ENCODE data around the gene TTLL6.

Gene TTLL6

GRCh38 chr17:48746916-48747444, 70.0 kb downstream of the TTLL6 start:
- no peak overlapping the region for H3K27ac ChIP-seq

DNA sequence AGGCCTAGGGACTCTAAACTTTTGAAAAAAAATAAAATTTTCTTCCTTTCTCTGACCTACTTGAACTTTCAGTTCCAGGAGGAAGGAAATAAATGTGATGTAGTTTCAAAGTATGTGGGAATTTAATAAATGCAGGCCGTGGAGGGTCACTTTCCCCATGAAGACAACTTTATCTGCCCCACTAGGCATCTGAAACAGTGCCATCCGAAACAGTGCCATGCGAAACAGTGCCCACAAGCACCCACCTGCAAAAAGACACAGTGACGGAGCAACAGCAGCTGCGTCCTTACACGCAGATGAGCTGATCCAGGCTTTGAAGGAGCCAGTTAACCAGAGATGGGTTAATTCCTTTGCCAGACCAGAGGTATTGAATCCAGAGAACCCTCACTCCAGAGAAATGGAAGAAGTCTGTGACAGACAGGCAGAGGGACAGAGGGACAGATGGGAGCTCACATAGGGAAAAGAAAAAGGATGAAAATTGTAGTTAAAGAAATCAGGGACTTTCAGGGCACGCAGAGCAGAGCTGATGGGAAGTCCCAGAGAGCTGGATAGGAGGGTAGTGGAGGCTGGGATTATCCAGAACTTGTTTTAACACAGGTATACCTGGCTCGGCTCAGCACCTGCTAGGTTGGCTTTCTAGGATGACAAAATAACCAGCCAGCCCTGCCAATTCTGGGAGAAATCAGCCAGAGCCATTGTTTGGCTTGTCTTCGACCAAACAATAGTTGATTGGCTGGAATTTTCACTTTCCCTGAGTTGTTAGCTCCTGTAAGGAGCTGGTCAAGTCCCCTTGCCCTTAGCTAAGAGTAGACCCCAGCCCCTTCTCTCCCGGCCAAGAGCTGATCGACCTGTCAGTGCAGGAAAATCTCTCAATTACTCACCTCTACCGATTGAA, 71.4 kb downstream of the TTLL6 start:
- no peaks in the 10 kb centered on the region for H3K4me1 ChIP-seq
- H3K36me3 ChIP-seq = no peaks in the 10 kb centered on the region
- no peak overlapping the region for H3K27ac ChIP-seq
- H4K20me1 ChIP-seq = peaks cover 92% of the 10 kb centered on the region
- no peak overlapping the region for H3K4me3 ChIP-seq
- no peak overlapping the region for H3K9ac ChIP-seq
- H3K4me2 ChIP-seq = no peak overlapping the region
- TF ChIP-seq Cebpa-rat (IDR thresholded peaks at IDR 0.05) = no peak
- H3K27me3 ChIP-seq = peaks cover 100% of the 10 kb centered on the region
- peaks cover 8% of the 10 kb centered on the region; the same call in 1 of the 2 replicates for H3K9me3 ChIP-seq

More at GRCh38 chr17:48746916-48747444, 70.0 kb downstream of the TTLL6 start:
- Histone ChIP-seq H3K4me1 (no peaks in the 10 kb centered on the region), H3K9ac (no peak overlapping the region), H4K20me1 (peaks cover 97% of the 10 kb centered on the region), H3K36me3 (no peaks in the 10 kb centered on the region), H3K4me3 (no peak overlapping the region), H3K9me3 (no peaks in the 10 kb centered on the region), H3K27me3 (peaks cover 100% of the 10 kb centered on the region), H3K4me2 (no peak overlapping the region)
- no peak for TF ChIP-seq Cebpa-rat (IDR thresholded peaks at IDR 0.05)

DNA sequence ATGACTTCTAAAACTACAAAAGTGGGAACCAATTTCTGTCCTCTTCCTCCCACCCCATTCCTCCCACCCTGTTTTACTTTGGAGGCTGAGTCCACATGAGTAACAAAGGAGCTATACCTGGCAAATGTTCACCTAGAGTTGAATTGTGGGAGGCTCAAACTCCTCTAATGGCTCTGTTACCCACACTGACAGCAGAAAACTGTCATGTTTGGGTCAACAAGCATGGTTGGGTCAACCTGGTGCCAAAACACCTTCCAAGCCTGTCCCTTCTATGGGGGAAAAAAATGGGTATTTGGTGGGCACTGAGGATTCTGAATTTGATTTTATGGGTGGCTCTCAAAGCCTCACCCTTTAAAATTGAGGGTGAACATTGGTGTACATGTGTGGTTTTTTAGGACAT, 76.5 kb downstream of the TTLL6 start:
- H3K4me1 ChIP-seq = no peaks in the 10 kb centered on the region
- peaks cover 100% of the 10 kb centered on the region for H3K27me3 ChIP-seq
- H3K9ac ChIP-seq = no peak overlapping the region
- no peak overlapping the region for H3K4me2 ChIP-seq
- H3K9me3 ChIP-seq = peaks cover 28% of the 10 kb centered on the region; the same call in 1 of the 2 replicates
- TF ChIP-seq Cebpa-rat (IDR thresholded peaks at IDR 0.05) = no peak
- H4K20me1 ChIP-seq = peaks cover 82% of the 10 kb centered on the region
- H3K4me3 ChIP-seq = no peak overlapping the region
- no peak overlapping the region for H3K27ac ChIP-seq
- H3K36me3 ChIP-seq = no peaks in the 10 kb centered on the region

DNA sequence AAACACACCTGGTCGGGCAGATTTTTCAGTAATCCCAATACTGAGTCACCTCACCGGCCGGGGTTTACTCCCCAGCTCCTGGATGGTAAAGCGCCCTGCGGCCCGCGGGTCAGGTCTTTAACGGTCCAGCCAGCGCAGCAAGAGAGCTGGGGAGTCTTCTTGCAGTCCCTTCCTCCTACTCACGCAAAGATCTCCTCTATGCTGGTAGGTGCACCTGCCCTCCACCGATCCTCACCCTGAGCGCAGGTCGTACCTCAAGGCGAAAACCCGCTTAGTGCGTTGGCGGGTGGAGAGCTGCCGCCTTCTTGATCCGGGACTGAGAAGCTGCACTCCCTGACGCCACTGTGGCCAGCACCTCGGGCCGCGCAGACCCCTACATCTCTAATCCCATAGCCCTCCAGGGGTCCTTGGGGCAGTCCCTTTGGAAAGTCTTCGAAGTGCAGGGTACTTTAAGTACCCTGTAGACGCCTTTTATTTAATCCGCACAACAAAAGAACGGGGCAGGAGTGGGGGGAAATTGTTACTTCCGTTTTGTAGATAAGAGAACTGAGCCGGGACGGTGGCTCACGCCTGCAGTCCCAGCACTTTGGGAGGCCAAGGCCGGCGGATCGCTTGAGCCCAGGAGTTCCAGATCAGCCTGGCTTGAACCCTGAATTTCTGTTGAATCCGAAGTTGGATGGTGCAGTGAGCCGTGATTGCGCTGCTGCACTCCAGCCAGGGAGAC, 78.1 kb downstream of the TTLL6 start:
- peaks cover 28% of the 10 kb centered on the region; the same call in 1 of the 2 replicates for H3K9me3 ChIP-seq
- no peak overlapping the region for H3K9ac ChIP-seq
- H4K20me1 ChIP-seq = peaks cover 85% of the 10 kb centered on the region
- H3K27ac ChIP-seq = no peak overlapping the region
- no peak overlapping the region for H3K4me3 ChIP-seq
- H3K4me1 ChIP-seq = no peaks in the 10 kb centered on the region
- no peak overlapping the region for H3K4me2 ChIP-seq
- H3K36me3 ChIP-seq = no peaks in the 10 kb centered on the region
- H3K27me3 ChIP-seq = peaks cover 100% of the 10 kb centered on the region
- no peak for TF ChIP-seq Cebpa-rat (IDR thresholded peaks at IDR 0.05)

DNA sequence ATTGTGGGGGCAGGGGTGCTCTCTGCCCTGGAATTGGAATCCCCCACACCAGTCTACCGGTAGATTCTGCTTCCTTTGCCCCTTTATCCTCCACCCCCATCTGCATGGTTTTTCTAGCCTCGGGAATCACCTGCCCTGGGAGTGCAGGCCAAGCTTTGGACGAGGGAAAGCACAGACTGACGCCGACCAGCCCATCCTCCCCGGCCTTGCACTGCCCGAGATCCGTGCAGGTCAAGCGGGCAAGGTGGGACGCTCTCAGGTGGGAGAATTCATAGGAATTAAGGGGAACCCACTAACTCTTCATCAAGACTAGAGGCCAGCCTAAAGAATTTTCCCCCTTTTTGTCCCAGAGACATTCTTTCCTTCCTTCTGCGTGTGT, 78.6 kb downstream of the TTLL6 start:
- Histone ChIP-seq H3K4me3 (no peak overlapping the region), H3K9me3 (peaks cover 28% of the 10 kb centered on the region; the same call in 1 of the 2 replicates), H3K36me3 (no peaks in the 10 kb centered on the region), H3K27ac (no peak overlapping the region), H3K9ac (no peak overlapping the region), H4K20me1 (peaks cover 85% of the 10 kb centered on the region), H3K27me3 (peaks cover 100% of the 10 kb centered on the region), H3K4me2 (no peak overlapping the region), H3K4me1 (no peaks in the 10 kb centered on the region)
- TF ChIP-seq Cebpa-rat (IDR thresholded peaks at IDR 0.05) = no peak

- peaks cover 85% of the 10 kb centered on the region for H4K20me1 ChIP-seq
- H3K36me3 ChIP-seq = no peaks in the 10 kb centered on the region
- peaks cover 100% of the 10 kb centered on the region for H3K27me3 ChIP-seq
- no peak overlapping the region for H3K4me3 ChIP-seq
- TF ChIP-seq Cebpa-rat (IDR thresholded peaks at IDR 0.05) = no peak
- H3K27ac ChIP-seq = no peak overlapping the region
- peaks cover 28% of the 10 kb centered on the region; the same call in 1 of the 2 replicates for H3K9me3 ChIP-seq
- no peak overlapping the region for H3K9ac ChIP-seq
- H3K4me1 ChIP-seq = no peaks in the 10 kb centered on the region
- no peak overlapping the region for H3K4me2 ChIP-seq
Observed at GRCh38 chr17:48737330-48738043, 79.5 kb downstream of the TTLL6 start.

GRCh38 chr17:48735062-48735351, 82.0 kb downstream of the TTLL6 start:
- Histone ChIP-seq H3K4me3 (no peak overlapping the region), H3K9ac (no peak overlapping the region), H3K4me2 (no peak overlapping the region), H3K4me1 (no peaks in the 10 kb centered on the region), H3K27ac (no peak overlapping the region), H4K20me1 (peaks cover 94% of the 10 kb centered on the region), H3K9me3 (peaks cover 17% of the 10 kb centered on the region; the same call in 1 of the 2 replicates), H3K27me3 (peaks cover 100% of the 10 kb centered on the region), H3K36me3 (no peaks in the 10 kb centered on the region)
- TF ChIP-seq Cebpa-rat (IDR thresholded peaks at IDR 0.05) = no peak

DNA sequence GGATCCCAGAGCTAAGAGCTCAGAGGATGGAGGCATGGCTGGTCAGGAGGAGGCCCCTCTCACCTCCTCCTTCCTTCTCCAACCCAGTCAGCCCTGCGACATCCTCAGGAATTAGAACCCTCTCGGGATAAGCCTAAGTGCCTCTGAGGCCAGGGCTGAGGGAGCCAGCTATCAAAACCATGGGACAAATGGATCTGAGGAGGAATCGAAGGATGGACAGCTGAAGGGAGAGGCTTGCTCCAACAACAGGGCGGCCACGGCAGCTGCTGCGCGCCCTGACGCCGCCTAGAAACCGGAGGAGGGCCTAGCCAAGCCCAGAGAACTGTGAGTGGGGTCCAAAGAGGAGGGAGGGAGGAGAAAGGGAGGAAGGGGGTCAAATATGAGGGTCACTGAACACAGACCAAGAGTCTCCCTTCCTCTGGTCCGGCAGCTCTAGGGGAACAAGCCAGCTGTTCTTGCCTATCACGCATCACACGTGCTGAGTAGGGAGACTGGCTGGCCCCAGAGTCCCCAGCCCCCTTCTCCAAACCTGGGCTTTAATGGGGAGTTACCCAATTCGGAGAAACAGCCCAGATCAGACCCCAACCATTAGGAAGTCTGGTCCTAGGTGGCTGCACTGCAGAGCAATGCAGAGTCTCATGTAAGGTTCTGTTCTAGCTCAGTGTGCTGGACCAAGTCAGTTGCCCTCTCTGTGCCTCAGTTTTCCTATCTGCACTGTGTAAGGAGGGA, 82.5 kb downstream of the TTLL6 start:
- no peak overlapping the region for H3K27ac ChIP-seq
- H4K20me1 ChIP-seq = peaks cover 97% of the 10 kb centered on the region
- no peak for TF ChIP-seq Cebpa-rat (IDR thresholded peaks at IDR 0.05)
- H3K4me2 ChIP-seq = no peak overlapping the region
- peaks cover 17% of the 10 kb centered on the region; the same call in 1 of the 2 replicates for H3K9me3 ChIP-seq
- H3K4me3 ChIP-seq = no peak overlapping the region
- no peak overlapping the region for H3K9ac ChIP-seq
- no peaks in the 10 kb centered on the region for H3K36me3 ChIP-seq
- peaks cover 100% of the 10 kb centered on the region for H3K27me3 ChIP-seq
- H3K4me1 ChIP-seq = no peaks in the 10 kb centered on the region
